Heart left ventricle (tissue), 13 donors: Measurements from ENCODE around the gene FAM50B.

Experiments used
- CTCF ChIP-seq, 12 donors: fragments of 200-600 bp; sonication (generic) in 4 of 12; IDR thresholded peaks; one replicate each; pipeline versions ENCODE4 v1.5.0 to v1.8.0; 2018 to 2022; ENCODE audit warnings: antibody characterized with exemption in 12 of 12, mild to moderate bottlenecking in 5 of 12
- POLR2A ChIP-seq, 2 donors: fragments of 450-650 bp; IDR thresholded peaks; one replicate each; pipeline ENCODE4 v1.6.1; 2017; ENCODE audit warnings: antibody characterized with exemption in 2 of 2, mild to moderate bottlenecking in 2 of 2, moderate library complexity in 2 of 2
- donor health status: ischemic (EF 13 %, LVEDD 7.1; RV severe dilation, severe dysfunction).
- donor health status: DM: no; HTN: yes; CAD: no.
- donor health status: DM: no; HTN: no; CAD: no.
- donor health status: ischemic (EF 25% LVEDD 6.9; RV normal size, moderate dysfunction).
- donor health status: ischemic (EF 25% LVEDD 5.7; RV mildly dilated, moderate dysfunction).
- donor health status: ischemic (EF 35%, LVEDD 5.7; RV mildly dilated, moderate dysfunction).
- donor health status: nonischemic (EF 11% LVEDD 7.7; RV severe dilation, severe dysfunction).
- donor health status: DM: yes; HTN: yes; CAD: no.
- donor health status: PGD.
- donor health status: ischemic (EF 29% LVEDD 5.4; RV normal size, mild dysfunction).
- donor health status: nonischemic (EF 23%, LVEDD 6.1; RV moderate dilation, normal function).

DNA sequence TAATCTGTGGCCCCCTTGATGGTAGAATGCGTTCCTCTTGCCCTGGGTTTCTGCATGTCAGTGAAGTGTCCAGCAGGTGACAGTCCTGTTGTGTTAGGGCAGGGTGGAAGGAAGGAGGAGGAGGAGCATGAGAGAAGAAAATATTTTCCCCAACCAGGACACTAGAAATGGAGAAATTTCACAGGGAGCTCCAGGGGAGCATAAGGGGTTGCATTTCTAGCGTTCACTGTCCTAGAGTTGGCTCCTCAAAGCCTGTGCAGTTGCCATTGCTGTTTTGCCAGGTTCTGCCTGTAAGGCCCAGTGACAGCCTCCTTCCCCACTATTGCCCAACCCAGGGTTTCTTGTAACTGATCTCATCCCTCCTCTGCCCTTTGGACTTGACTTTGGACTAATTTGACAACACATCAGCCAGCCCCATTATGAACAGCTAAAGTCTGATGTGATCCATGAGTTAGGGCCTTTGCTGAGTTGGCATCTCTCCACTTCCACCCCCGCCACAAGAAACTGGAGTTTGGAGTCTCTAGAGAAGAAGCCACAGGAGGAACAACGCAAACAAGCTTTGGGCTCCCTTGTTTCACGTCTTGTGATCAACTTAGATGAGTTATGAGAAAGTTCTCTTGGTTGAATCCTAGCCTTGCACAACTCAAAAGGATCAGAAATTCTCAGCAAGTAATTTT, 14.0 kb upstream of the FAM50B start:
- TF ChIP-seq CTCF (IDR thresholded peaks at IDR 0.05) (no peak), POLR2A (IDR thresholded peaks at IDR 0.05) (no peak)
